Measurements from ENCODE around the gene ARFGAP1. TPM values are rescaled to one million over a fixed set of nuclear protein-coding genes. Genes with fewer than 3 reads are reported as not detected.

Gene ARFGAP1
- total RNA-seq, 1 experiment from 2014 or later: 207 TPM

DNA sequence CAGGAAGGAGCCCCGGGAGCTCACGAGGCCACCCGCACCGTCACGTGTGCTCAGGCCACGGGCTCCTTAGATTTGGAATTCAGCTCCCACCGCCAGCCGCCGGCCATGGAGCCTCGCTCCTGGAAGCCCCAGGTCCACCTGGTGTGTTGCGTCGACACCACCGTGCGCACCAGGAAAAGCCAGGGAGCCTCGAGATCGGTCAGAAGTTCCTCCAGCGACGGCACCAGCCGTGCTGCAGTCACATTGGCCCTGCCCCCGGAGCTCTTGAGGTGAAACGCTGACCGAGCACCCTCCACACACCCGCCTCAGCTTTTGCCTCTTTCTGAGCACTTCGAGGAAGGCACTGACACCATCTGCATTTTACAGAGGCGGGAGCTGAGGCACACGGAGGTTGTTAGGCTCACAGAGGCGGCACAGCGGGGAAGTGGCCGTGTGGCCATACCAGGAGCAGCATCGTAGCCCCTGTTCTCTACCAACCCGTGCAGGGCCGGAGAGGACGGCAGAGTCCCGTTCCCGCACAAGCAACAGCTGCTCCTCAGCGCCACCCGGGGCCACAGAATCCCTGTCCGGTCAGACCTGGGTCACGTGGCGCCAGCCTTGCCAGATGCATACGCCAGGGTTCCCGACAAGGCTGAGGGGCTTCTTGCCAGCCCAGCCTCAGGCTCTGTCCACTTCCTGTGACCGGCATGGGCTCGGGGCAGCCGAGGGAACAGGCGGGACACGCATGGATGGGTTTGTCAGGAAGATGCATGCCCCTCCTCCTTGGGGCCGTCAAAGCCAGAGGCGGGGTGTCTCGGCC is 25.9 kb upstream of the ARFGAP1 start (continued):
- no peak for TF ChIP-seq ZNF512 (CRISPR knock-in tag; IDR thresholded peaks at IDR 0.05; ENCODE audit: borderline replicate concordance)
- no peak for TF ChIP-seq EMX1 (CRISPR knock-in tag; IDR thresholded peaks at IDR 0.05)
- no peak for TF ChIP-seq HMGA2 (CRISPR knock-in tag; IDR thresholded peaks at IDR 0.05)
- no peak for TF ChIP-seq GABPB1 (CRISPR knock-in tag; IDR thresholded peaks at IDR 0.05)
- TF ChIP-seq, protein P1, sequence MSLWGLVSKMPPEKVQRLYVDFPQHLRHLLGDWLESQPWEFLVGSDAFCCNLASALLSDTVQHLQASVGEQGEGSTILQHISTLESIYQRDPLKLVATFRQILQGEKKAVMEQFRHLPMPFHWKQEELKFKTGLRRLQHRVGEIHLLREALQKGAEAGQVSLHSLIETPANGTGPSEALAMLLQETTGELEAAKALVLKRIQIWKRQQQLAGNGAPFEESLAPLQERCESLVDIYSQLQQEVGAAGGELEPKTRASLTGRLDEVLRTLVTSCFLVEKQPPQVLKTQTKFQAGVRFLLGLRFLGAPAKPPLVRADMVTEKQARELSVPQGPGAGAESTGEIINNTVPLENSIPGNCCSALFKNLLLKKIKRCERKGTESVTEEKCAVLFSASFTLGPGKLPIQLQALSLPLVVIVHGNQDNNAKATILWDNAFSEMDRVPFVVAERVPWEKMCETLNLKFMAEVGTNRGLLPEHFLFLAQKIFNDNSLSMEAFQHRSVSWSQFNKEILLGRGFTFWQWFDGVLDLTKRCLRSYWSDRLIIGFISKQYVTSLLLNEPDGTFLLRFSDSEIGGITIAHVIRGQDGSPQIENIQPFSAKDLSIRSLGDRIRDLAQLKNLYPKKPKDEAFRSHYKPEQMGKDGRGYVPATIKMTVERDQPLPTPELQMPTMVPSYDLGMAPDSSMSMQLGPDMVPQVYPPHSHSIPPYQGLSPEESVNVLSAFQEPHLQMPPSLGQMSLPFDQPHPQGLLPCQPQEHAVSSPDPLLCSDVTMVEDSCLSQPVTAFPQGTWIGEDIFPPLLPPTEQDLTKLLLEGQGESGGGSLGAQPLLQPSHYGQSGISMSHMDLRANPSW (CRISPR knock-in tag; conservative IDR thresholded peaks at IDR 0.05; ENCODE audit: low read depth): no peak
- TF ChIP-seq ELF4 (CRISPR knock-in tag; IDR thresholded peaks at IDR 0.05; ENCODE audit: low read depth): no peak

- ATAC-seq (no peak), DNase-seq (ENCODE audit: low spot score) (no peak)
- CTCF ChIA-PET: interaction anchor here (1.4 to 5.6 kb wide), 4 partner anchors 13 to 33 kb away, joined by 3 to 93 read pairs (median 21); partner anchors contain the start of gene BIRC7
- POLR2A ChIA-PET: no interaction called here
- H3K4me3 Mint-ChIP-seq: no peak overlapping the region
- H3K27me3 Mint-ChIP-seq (ENCODE audit: low read depth): peaks cover 17% of the 10 kb centered on the region
- H3K36me3 Mint-ChIP-seq: no peaks in the 10 kb centered on the region
- no peak overlapping the region for H3K27ac Mint-ChIP-seq
- H3K9me3 Mint-ChIP-seq: no peaks in the 10 kb centered on the region
- H3K4me1 Mint-ChIP-seq: peaks cover 5% of the 10 kb centered on the region
- TF ChIP-seq ZNF671 (CRISPR knock-in tag; IDR thresholded peaks at IDR 0.05) (no peak), ZSCAN18 (CRISPR knock-in tag; IDR thresholded peaks at IDR 0.05) (no peak), FOXP1 (CRISPR knock-in tag; IDR thresholded peaks at IDR 0.05; ENCODE audit: borderline replicate concordance) (no peak), ARID4B (CRISPR knock-in tag; IDR thresholded peaks at IDR 0.05; ENCODE audit: borderline replicate concordance) (no peak), ZNF219 (CRISPR knock-in tag; IDR thresholded peaks at IDR 0.05; ENCODE audit: borderline replicate concordance) (no peak), NR3C1 (CRISPR knock-in tag; conservative IDR thresholded peaks at IDR 0.05; ENCODE audit: low read depth) (no peak), ZNF317 (CRISPR knock-in tag; IDR thresholded peaks at IDR 0.05; ENCODE audit: borderline replicate concordance, low read depth) (no peak)
- TF ChIP-seq, protein P2, sequence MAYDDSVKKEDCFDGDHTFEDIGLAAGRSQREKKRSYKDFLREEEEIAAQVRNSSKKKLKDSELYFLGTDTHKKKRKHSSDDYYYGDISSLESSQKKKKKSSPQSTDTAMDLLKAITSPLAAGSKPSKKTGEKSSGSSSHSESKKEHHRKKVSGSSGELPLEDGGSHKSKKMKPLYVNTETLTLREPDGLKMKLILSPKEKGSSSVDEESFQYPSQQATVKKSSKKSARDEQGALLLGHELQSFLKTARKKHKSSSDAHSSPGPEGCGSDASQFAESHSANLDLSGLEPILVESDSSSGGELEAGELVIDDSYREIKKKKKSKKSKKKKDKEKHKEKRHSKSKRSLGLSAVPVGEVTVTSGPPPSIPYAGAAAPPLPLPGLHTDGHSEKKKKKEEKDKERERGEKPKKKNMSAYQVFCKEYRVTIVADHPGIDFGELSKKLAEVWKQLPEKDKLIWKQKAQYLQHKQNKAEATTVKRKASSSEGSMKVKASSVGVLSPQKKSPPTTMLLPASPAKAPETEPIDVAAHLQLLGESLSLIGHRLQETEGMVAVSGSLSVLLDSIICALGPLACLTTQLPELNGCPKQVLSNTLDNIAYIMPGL (CRISPR knock-in tag; IDR thresholded peaks at IDR 0.05): no peak
- TF ChIP-seq, protein P3, sequence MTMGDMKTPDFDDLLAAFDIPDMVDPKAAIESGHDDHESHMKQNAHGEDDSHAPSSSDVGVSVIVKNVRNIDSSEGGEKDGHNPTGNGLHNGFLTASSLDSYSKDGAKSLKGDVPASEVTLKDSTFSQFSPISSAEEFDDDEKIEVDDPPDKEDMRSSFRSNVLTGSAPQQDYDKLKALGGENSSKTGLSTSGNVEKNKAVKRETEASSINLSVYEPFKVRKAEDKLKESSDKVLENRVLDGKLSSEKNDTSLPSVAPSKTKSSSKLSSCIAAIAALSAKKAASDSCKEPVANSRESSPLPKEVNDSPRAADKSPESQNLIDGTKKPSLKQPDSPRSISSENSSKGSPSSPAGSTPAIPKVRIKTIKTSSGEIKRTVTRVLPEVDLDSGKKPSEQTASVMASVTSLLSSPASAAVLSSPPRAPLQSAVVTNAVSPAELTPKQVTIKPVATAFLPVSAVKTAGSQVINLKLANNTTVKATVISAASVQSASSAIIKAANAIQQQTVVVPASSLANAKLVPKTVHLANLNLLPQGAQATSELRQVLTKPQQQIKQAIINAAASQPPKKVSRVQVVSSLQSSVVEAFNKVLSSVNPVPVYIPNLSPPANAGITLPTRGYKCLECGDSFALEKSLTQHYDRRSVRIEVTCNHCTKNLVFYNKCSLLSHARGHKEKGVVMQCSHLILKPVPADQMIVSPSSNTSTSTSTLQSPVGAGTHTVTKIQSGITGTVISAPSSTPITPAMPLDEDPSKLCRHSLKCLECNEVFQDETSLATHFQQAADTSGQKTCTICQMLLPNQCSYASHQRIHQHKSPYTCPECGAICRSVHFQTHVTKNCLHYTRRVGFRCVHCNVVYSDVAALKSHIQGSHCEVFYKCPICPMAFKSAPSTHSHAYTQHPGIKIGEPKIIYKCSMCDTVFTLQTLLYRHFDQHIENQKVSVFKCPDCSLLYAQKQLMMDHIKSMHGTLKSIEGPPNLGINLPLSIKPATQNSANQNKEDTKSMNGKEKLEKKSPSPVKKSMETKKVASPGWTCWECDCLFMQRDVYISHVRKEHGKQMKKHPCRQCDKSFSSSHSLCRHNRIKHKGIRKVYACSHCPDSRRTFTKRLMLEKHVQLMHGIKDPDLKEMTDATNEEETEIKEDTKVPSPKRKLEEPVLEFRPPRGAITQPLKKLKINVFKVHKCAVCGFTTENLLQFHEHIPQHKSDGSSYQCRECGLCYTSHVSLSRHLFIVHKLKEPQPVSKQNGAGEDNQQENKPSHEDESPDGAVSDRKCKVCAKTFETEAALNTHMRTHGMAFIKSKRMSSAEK (CRISPR knock-in tag; IDR thresholded peaks at IDR 0.05; ENCODE audit: borderline replicate concordance): no peak
Observed at GRCh38 chr20:63247671-63248228, 24.9 kb upstream of the ARFGAP1 start.
